GM19328 (cell line): Measurements from ENCODE around the gene RNF217.

Source experiments
- ATAC-seq: cut with Tn5 transposase; IDR thresholded peaks from one replicate; pipeline ENCODE4 v1.9.1; 2021; ENCODE audit warnings: mild to moderate bottlenecking, moderate library complexity; ENCODE audit not compliant: unreplicated experiment

The RNF217 gene

GRCh38 chr6:125095580-125096301 lies 133.5 kb downstream of the RNF217 start:
- ATAC-seq, result no peak

GRCh38 chr6:125097186-125097585 lies 134.9 kb downstream of the RNF217 start:
- ATAC-seq, result no peak

- no peak for ATAC-seq
Measured at GRCh38 chr6:125098253-125098652, 136.0 kb downstream of the RNF217 start.

- no peak for ATAC-seq
Measured at GRCh38 chr6:125099211-125100073, 137.2 kb downstream of the RNF217 start.

- no peak for ATAC-seq
Measured at GRCh38 chr6:125100074-125100652, 137.9 kb downstream of the RNF217 start.

GRCh38 chr6:125101128-125101527 lies 138.9 kb downstream of the RNF217 start:
- ATAC-seq, result no peak

- ATAC-seq, result no peak
Measured at GRCh38 chr6:125101631-125102030, 139.4 kb downstream of the RNF217 start.

GRCh38 chr6:125102411-125102810 lies 140.2 kb downstream of the RNF217 start:
- ATAC-seq, result no peak

- no peak for ATAC-seq
Measured at GRCh38 chr6:125102891-125103290, 140.7 kb downstream of the RNF217 start.

- no peak for ATAC-seq
Measured at GRCh38 chr6:125104425-125104824, 142.2 kb downstream of the RNF217 start.

GRCh38 chr6:125107048-125107447 lies 144.8 kb downstream of the RNF217 start:
- no peak for ATAC-seq

- ATAC-seq, result no peak
Measured at GRCh38 chr6:125107896-125108295, 145.7 kb downstream of the RNF217 start.

GRCh38 chr6:125110056-125110455 lies 147.8 kb downstream of the RNF217 start:
- no peak for ATAC-seq

GRCh38 chr6:125111219-125111983 lies 149.2 kb downstream of the RNF217 start:
- no peak for ATAC-seq

GRCh38 chr6:125112934-125113333 lies 150.7 kb downstream of the RNF217 start:
- no peak for ATAC-seq

GRCh38 chr6:125114248-125114858 lies 152.1 kb downstream of the RNF217 start:
- no peak for ATAC-seq

- no peak for ATAC-seq
Measured at GRCh38 chr6:125116170-125116569, 153.9 kb downstream of the RNF217 start.

GRCh38 chr6:125116710-125117109 lies 154.5 kb downstream of the RNF217 start:
- no peak for ATAC-seq

- no peak for ATAC-seq
Measured at GRCh38 chr6:125117818-125118217, 155.6 kb downstream of the RNF217 start.

GRCh38 chr6:125120054-125120590 lies 157.9 kb downstream of the RNF217 start:
- no peak for ATAC-seq
